K562 (cell line): Measurements from ENCODE around the gene PEPD. TPM values are rescaled to one million over a fixed set of nuclear protein-coding genes. Genes with fewer than 3 reads are reported as not detected.

Experiments
- ATAC-seq: fragments of 200-7000 bp; cut with Tn5 transposase; 3 replicates; pipeline ENCODE4 v1.9.1; 2020; ENCODE audit warnings: moderate library complexity
- BruUV-seq: library from RNA; stranded (reverse); fragments of 400-500 nt; replicated peaks from 2 replicates; lab custom pipeline; 2021; lab: Mats Ljungman, UMichigan
- CTCF ChIA-PET: fragments of 300-600 bp; formaldehyde crosslinking; extraction: SDS; loops from one replicate; lab custom pipeline; 2021; ENCODE audit warnings: low intra/inter-chr PET ratio; lab: Yijun Ruan, JAX
- POLR2A ChIA-PET: fragments of 300-600, 350-650 bp; sonication (Branson Sonifier 250); formaldehyde crosslinking; extraction: SDS; loops from one replicate; lab custom pipeline; 2021; ENCODE audit warnings: antibody characterized with exemption, inconsistent platforms; lab: Yijun Ruan, JAX
- DNase-seq, 4 experiments: peaks; one replicate each; pipeline versions ENCODE4 v3.0.0 to v3.0.0-alpha.2; 2011 to 2018; ENCODE audit warnings: low spot score in 3 of 4, mixed read lengths in 3 of 4; ENCODE audit errors: extremely low read depth in 1 of 4
- FAIRE-seq: peaks from 2 replicates; lab custom pipeline; 2011; peaks lifted over from hg19 to GRCh38; lab: Jason Lieb, UNC
- H2AFZ ChIP-seq: 2 replicates; pipeline ENCODE4 v1.6.0; 2011; ENCODE audit warnings: low read depth, low read length, control low read depth, inconsistent platforms
- H3K27ac ChIP-seq: fragments of 200-600 bp; 3 replicates; pipeline ENCODE4 v1.8.0; 2011; ENCODE audit warnings: low read depth, mild to moderate bottlenecking, control low read depth, inconsistent platforms, low read length, moderate library complexity, mixed read lengths; ENCODE audit errors: extremely low read depth
- H3K27me3 ChIP-seq, 2 experiments: fragments of 300-600 bp in 1 of 2; 2 replicates in 1 of 2; 3 replicates in 1 of 2; pipeline versions ENCODE4 v1.6.0 to v1.8.0; 2011; ENCODE audit warnings: inconsistent platforms in 2 of 2, low read length in 2 of 2, mild to moderate bottlenecking in 1 of 2, mixed read lengths in 1 of 2, moderate library complexity in 1 of 2; ENCODE audit not compliant: control insufficient read depth in 2 of 2, insufficient read depth in 2 of 2
- H3K36me3 ChIP-seq: fragments of 300-600 bp; 3 replicates; pipeline ENCODE4 v1.8.0; 2011; ENCODE audit warnings: mild to moderate bottlenecking, low read length, inconsistent platforms; ENCODE audit not compliant: control insufficient read depth, insufficient read depth
- H3K4me1 ChIP-seq, 2 experiments: fragments of 200-600 bp in 1 of 2; replicated peaks in 1 of 2; 2 replicates in 1 of 2; 3 replicates in 1 of 2; pipeline versions ENCODE4 v1.5.1 to v1.8.0; 2011; ENCODE audit warnings: inconsistent platforms in 2 of 2, low read length in 2 of 2, mild to moderate bottlenecking in 1 of 2, mixed read lengths in 1 of 2, moderate library complexity in 1 of 2; ENCODE audit not compliant: control insufficient read depth in 2 of 2, insufficient read depth in 2 of 2
- H3K4me2 ChIP-seq: 2 replicates; pipeline ENCODE4 v1.6.1; 2011; ENCODE audit warnings: low read length, control low read depth, inconsistent platforms, mixed read lengths; ENCODE audit not compliant: insufficient read depth
- H3K4me3 ChIP-seq: fragments of 200-600 bp; sonication (generic), shearing (Covaris generic); 2 replicates; pipeline ENCODE4 v1.5.1; 2016; ENCODE audit warnings: control low read depth, inconsistent platforms
- H3K79me2 ChIP-seq: fragments of 200-600 bp; 3 replicates; pipeline ENCODE4 v1.8.0; 2011; ENCODE audit warnings: low read length, inconsistent platforms; ENCODE audit not compliant: control insufficient read depth, insufficient read depth
- H3K9ac ChIP-seq, 2 experiments: 2 replicates each; pipeline versions ENCODE4 v1.6.0 to v1.6.1; 2011; ENCODE audit warnings: low read depth in 2 of 2, low read length in 2 of 2, control low read depth in 1 of 2, inconsistent platforms in 1 of 2, mild to moderate bottlenecking in 1 of 2, mixed read lengths in 1 of 2; ENCODE audit not compliant: insufficient read depth in 1 of 2
- H3K9me1 ChIP-seq: one replicate; pipeline ENCODE4 v1.6.0; 2011; ENCODE audit warnings: inconsistent platforms, mild to moderate bottlenecking, low read length, moderate library complexity; ENCODE audit not compliant: control insufficient read depth, insufficient read depth
- H3K9me3 ChIP-seq: replicated peaks from 2 replicates; pipeline ENCODE4 v1.5.1; 2011; ENCODE audit warnings: low read depth, low read length, inconsistent platforms; ENCODE audit not compliant: control insufficient read depth, insufficient read depth
- H4K20me1 ChIP-seq: replicated peaks from 2 replicates; pipeline ENCODE4 v1.6.1; 2011; ENCODE audit warnings: low read length, inconsistent platforms, mixed read lengths; ENCODE audit not compliant: control insufficient read depth, insufficient read depth
- BCL6 ChIP-seq: fragments of 250-450 bp; sonication (Bioruptor Pico); IDR thresholded peaks from 2 replicates; pipeline ENCODE4 v1.4.0; 2020
- FOXK1 ChIP-seq: sonication (generic); formaldehyde crosslinking; IDR thresholded peaks from 2 replicates; pipeline ENCODE4 v1.8.0; 2022; ENCODE audit warnings: missing genetic modification reagents, mild to moderate bottlenecking, borderline replicate concordance
- HDAC1 ChIP-seq, 2 experiments: fragments of 450-650 bp; IDR thresholded peaks; 2 replicates each; pipeline ENCODE4 v1.6.1; 2016 to 2017; ENCODE audit warnings: inconsistent platforms in 1 of 2, mild to moderate bottlenecking in 1 of 2, moderate library complexity in 1 of 2
- HIVEP1 ChIP-seq: fragments of 250-450 bp; sonication (Bioruptor Pico); IDR thresholded peaks from 2 replicates; pipeline ENCODE4 v1.4.0; 2020; ENCODE audit warnings: mild to moderate bottlenecking
- RNF2 ChIP-seq: sonication (generic); IDR thresholded peaks from 2 replicates; pipeline ENCODE4 v1.6.1; 2016
- RUNX1 ChIP-seq: sonication (generic); IDR thresholded peaks from 2 replicates; pipeline ENCODE4 v1.6.1; 2016; ENCODE audit warnings: antibody characterized with exemption, low read depth
- SIRT6 ChIP-seq: IDR thresholded peaks from one replicate; pipeline ENCODE4 v1.6.1; 2012; ENCODE audit warnings: low read depth, mild to moderate bottlenecking, control low read depth, inconsistent platforms, low read length, moderate library complexity
- SOX6 ChIP-seq: fragments of 450-650 bp; IDR thresholded peaks from 2 replicates; pipeline ENCODE4 v1.6.1; 2014; ENCODE audit warnings: mild to moderate bottlenecking
- ZNF696 ChIP-seq: fragments of 250-450 bp; sonication (Bioruptor Pico); conservative IDR thresholded peaks from 2 replicates; pipeline ENCODE4 v1.4.0; 2020; ENCODE audit warnings: mild to moderate bottlenecking, moderate library complexity
- ZNF75A ChIP-seq: fragments of 450-650 bp; formaldehyde crosslinking; IDR thresholded peaks from 2 replicates; pipeline ENCODE4 v1.4.0; 2020; ENCODE audit warnings: mild to moderate bottlenecking
- WGBS: fragments of 100-300 bp; shearing (Covaris generic); methylation state at CpG from one replicate; pipeline ENCODE4 v1.1.6; 2016; ENCODE audit warnings: low coverage, mixed read lengths; ENCODE audit not compliant: insufficient coverage; ENCODE audit errors: missing lambda C conversion rate; 5-methylcytosine and 5-hydroxymethylcytosine counted together
- in situ Hi-C: fragments of 300-500 bp; cut with MboI; formaldehyde crosslinking; loops from 4 replicates; pipeline ENCODE4 v1.15.0; 2018; ENCODE audit warnings: inconsistent platforms, mixed read lengths
- intact Hi-C: fragments of 100-400 bp; cut with micrococcal nuclease; formaldehyde crosslinking; loops from 2 replicates; pipeline ENCODE4 v1.14.2; 2022
- polyA plus RNA-seq, 8 experiments: library from polyadenylated mRNA; depleted of rRNA in 4 of 8; stranded (reverse) in 5 of 8; unstranded in 3 of 8; fragments of >200 nt; fragmentation: Nextera tagmentation in 2 of 8; fragmentation: Illumina TruSeq in 1 of 8; extraction: Ambion mirVana in 2 of 8; extraction: Trizol in 1 of 8; gene quantifications; 2 replicates each; pipeline versions ENCODE4 v1.2.1 to v1.2.3, GENCODE V29; 2011 to 2014; ENCODE audit warnings: inconsistent platforms in 1 of 8, missing spikeins in 1 of 8
- total RNA-seq, 7 experiments: library from RNA; depleted of rRNA in 6 of 7; stranded (reverse); fragments of >200 nt in 6 of 7; fragmentation: Illumina TruSeq in 2 of 7; extraction: Trizol in 2 of 7; gene quantifications; 2 replicates each; pipeline versions ENCODE4 v1.2.1 to v1.2.3, GENCODE V29; 2011 to 2021; ENCODE audit warnings: low replicate concordance in 1 of 7
- TF ChIP-seq, protein P1 (sequence below): sonication (generic); formaldehyde crosslinking; IDR thresholded peaks from 2 replicates; pipeline ENCODE4 v1.8.0; 2022; ENCODE audit warnings: missing genetic modification reagents, mild to moderate bottlenecking, borderline replicate concordance
- TF ChIP-seq, protein P2 (sequence below): sonication (generic); formaldehyde crosslinking; IDR thresholded peaks from 2 replicates; pipeline ENCODE4 v1.8.0; 2022; ENCODE audit warnings: mild to moderate bottlenecking, missing genetic modification reagents
- TF ChIP-seq, protein P3 (sequence below): fragments of 450-650 bp; formaldehyde crosslinking; conservative IDR thresholded peaks from 2 replicates; pipeline ENCODE4 v1.4.0; 2022; ENCODE audit warnings: mild to moderate bottlenecking, missing genetic modification characterization

The PEPD gene
- total and polyA plus RNA-seq, 9 of the 15 experiments (the other 6 are each of a cell fraction or from before 2014, with no cell fraction given), result 1.3 to 19.2 (median 16.0) TPM

DNA sequence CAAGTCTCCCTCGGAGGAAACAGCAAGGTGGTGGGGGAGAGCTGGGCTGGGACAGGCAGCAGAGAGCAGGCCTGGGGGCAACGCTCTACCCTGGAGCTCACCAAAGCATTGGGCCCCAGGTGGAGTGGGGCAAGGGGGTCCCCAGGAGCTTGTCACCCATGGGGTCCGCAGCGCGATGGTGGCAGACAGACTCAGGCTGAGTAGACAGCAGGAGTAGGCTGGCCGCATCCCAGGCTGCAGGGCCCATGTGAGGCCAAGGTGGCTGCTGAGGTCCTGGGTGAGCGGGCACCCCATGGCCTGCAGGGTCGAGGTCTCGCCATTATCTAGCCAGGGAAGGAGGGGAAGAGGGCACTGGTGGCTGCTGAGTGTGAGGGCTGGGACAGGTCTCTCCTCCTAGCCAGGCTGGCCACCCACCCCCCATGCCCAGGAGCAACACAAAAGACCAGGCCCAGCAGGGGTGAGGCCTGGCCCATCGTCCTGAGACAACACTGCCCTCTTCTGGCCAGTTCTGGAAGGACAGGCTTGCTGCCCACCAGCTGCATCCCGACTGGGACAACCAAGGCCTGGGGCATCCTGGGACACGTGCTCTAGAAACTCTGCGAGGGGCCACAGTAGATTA lies 115.0 kb downstream of the PEPD start (continued):
- TF ChIP-seq, protein P1, sequence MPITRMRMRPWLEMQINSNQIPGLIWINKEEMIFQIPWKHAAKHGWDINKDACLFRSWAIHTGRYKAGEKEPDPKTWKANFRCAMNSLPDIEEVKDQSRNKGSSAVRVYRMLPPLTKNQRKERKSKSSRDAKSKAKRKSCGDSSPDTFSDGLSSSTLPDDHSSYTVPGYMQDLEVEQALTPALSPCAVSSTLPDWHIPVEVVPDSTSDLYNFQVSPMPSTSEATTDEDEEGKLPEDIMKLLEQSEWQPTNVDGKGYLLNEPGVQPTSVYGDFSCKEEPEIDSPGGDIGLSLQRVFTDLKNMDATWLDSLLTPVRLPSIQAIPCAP (CRISPR knock-in tag), result no peak
- no peak for TF ChIP-seq RNF2

DNA sequence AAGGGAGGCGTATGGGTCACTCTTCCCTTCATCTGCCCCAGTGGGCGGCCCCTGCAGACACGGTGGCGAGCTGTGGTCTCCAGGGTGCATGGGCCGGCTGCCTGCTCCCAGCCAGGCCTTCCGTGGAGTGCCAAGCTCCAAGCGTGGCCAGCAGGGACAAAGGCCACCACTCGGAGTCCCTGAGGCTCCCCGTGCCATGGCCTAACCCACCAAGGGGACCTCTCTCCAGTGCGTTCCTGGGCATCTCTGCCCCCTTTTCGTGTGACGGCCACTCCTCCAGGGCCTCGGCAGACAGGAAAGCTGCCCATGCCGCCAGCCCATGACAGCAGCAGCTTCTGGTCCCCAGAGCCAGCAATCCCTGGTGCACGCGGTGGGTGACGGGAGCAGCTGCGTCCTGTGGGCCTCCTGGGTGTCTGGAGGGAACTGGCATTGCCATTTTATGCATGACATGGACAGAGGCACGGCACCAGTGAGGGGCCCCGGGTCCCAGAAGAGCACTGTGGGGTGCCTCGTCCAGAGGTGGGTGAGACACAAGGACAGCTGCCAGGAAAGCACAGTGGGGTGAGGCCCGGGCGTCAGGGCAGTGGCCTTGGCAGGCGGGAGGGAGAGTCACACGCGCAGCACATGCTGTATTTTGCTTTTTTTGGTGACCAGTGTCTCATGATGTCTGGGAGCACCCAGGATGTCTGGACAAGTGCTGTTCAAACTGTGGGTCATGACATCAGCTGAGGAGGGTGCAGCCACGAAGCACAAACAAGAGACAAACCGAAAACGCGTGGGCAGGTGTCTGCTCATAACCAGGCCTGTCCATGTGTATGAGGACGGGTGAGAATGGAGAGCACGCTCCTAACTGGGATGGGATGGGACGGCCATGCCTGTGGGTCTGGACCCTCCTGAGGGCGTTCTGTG lies 115.8 kb downstream of the PEPD start:
- H2AFZ ChIP-seq, result no peak overlapping the region
- no peak overlapping the region for H3K4me3 ChIP-seq
- ATAC-seq (no peak), DNase-seq (no peak), FAIRE-seq (no peak)
- H3K4me2 ChIP-seq, result no peak overlapping the region
- 33% methylated on average over 31 of the region's 34 CpGs for WGBS
- POLR2A ChIA-PET, result interaction anchor here (1.7 kb wide), 1 partner anchor 31 kb away, joined by 10 read pairs; no protein-coding TSS in a partner anchor
- H3K9ac ChIP-seq, result no peak overlapping the region; a peak in 1 of 4 replicates
- TF ChIP-seq, protein P2, sequence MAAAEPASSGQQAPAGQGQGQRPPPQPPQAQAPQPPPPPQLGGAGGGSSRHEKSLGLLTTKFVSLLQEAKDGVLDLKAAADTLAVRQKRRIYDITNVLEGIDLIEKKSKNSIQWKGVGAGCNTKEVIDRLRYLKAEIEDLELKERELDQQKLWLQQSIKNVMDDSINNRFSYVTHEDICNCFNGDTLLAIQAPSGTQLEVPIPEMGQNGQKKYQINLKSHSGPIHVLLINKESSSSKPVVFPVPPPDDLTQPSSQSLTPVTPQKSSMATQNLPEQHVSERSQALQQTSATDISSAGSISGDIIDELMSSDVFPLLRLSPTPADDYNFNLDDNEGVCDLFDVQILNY (CRISPR knock-in tag), result no peak
- TF ChIP-seq ZNF696 (CRISPR knock-in tag), result no peak
- TF ChIP-seq, protein P3, sequence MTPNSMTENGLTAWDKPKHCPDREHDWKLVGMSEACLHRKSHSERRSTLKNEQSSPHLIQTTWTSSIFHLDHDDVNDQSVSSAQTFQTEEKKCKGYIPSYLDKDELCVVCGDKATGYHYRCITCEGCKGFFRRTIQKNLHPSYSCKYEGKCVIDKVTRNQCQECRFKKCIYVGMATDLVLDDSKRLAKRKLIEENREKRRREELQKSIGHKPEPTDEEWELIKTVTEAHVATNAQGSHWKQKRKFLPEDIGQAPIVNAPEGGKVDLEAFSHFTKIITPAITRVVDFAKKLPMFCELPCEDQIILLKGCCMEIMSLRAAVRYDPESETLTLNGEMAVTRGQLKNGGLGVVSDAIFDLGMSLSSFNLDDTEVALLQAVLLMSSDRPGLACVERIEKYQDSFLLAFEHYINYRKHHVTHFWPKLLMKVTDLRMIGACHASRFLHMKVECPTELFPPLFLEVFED, result no peak
- no peak for TF ChIP-seq ZNF75A (CRISPR knock-in tag)
- TF ChIP-seq SIRT6, result no peak
- no peak for TF ChIP-seq SOX6
- TF ChIP-seq BCL6 (CRISPR knock-in tag), result no peak
- no peak for TF ChIP-seq FOXK1 (CRISPR knock-in tag)
- TF ChIP-seq RUNX1, result no peak
- no peak for TF ChIP-seq HDAC1 (IDR thresholded peaks at IDR 0.05)
- no peak for TF ChIP-seq HIVEP1 (CRISPR knock-in tag)
- peaks cover 13% of the 10 kb centered on the region for H4K20me1 ChIP-seq
- H3K79me2 ChIP-seq, result no peaks in the 10 kb centered on the region
- H3K27me3 ChIP-seq, result peaks cover 0 to 20% of the 10 kb centered on the region in 2 experiments; a peak in 2 of 5 replicates
- intact Hi-C loops (loop anchor here (1.0 to 5.0 kb wide), 2 partner anchors 171 to 264 kb away; no protein-coding TSS in a partner anchor), in situ Hi-C loops (loop anchor here (5.0 to 10.0 kb wide), 2 partner anchors 169 to 261 kb away; no protein-coding TSS in a partner anchor)
- peaks cover 0 to 34% of the 10 kb centered on the region in 2 experiments; a peak in 2 of 5 replicates for H3K4me1 ChIP-seq
- BruUV-seq, result no TSS peak
- no peak overlapping the region for H3K27ac ChIP-seq
- no peaks in the 10 kb centered on the region for H3K9me1 ChIP-seq
- CTCF ChIA-PET, result interaction anchor here (0.8 to 2.1 kb wide), 5 partner anchors 164 to 429 kb away, joined by 3 to 9 read pairs (median 5); no protein-coding TSS in a partner anchor
- H3K36me3 ChIP-seq, result no peaks in the 10 kb centered on the region
- H3K9me3 ChIP-seq, result no peaks in the 10 kb centered on the region
